Tibial artery (tissue), 4 donors: ENCODE measurements around the gene NBEAL1.
"Not testable (repeated sequence)": the region's sequence is repeated elsewhere in the genome, so short reads cannot be mapped to it uniquely, and the experiment has no call there.

Experiments used
- DNase-seq, 2 donors: peaks; one replicate each; pipeline ENCODE4 v3.0.0-alpha.2; 2019
- H3K27ac ChIP-seq, 2 donors: fragments of 200-600 bp; sonication (generic) in 1 of 2; 1 replicate in 1 of 2; 2 replicates in 1 of 2; pipeline ENCODE4 v1.5.1; 2018 to 2019; ENCODE audit warnings: mild to moderate bottlenecking in 1 of 2
- H3K27me3 ChIP-seq, 2 donors: fragments of 200-600 bp; sonication (generic) in 1 of 2; one replicate each; pipeline versions ENCODE4 v1.5.1 to v1.6.0; 2016 to 2019
- H3K36me3 ChIP-seq, 3 donors: fragments of 200-600 bp; sonication (generic) in 2 of 3; one replicate each; pipeline ENCODE4 v1.5.1; 2016 to 2019; ENCODE audit warnings: mild to moderate bottlenecking in 2 of 3
- H3K4me1 ChIP-seq, 4 donors: fragments of 200-600 bp; sonication (generic) in 2 of 4; 1 replicate in 3 of 4; 2 replicates in 1 of 4; pipeline ENCODE4 v1.5.1; 2016 to 2019
- H3K4me3 ChIP-seq, 2 donors: fragments of 200-600 bp; sonication (generic) in 1 of 2; 1 replicate in 1 of 2; 2 replicates in 1 of 2; pipeline ENCODE4 v1.5.1; 2018 to 2019; ENCODE audit warnings: mild to moderate bottlenecking in 2 of 2
- H3K9me3 ChIP-seq, 3 donors: fragments of 200-600 bp; sonication (generic) in 1 of 3; one replicate each; pipeline ENCODE4 v1.5.1; 2016 to 2019
- intact Hi-C: fragments of 100-400 bp; cut with DNase I; formaldehyde crosslinking; loops from one replicate; pipeline ENCODE4 v1.15.0; 2023; ENCODE audit warnings: low total_unique reads
- TF ChIP-seq, protein P1 (sequence below), 2 experiments: fragments of 200-600 bp in 1 of 2; fragments of 450-650 bp in 1 of 2; IDR thresholded peaks; one replicate each; pipeline ENCODE4 v1.5.1; 2017 to 2019; ENCODE audit warnings: antibody characterized with exemption in 2 of 2, mild to moderate bottlenecking in 1 of 2, moderate library complexity in 1 of 2

Gene NBEAL1

DNA sequence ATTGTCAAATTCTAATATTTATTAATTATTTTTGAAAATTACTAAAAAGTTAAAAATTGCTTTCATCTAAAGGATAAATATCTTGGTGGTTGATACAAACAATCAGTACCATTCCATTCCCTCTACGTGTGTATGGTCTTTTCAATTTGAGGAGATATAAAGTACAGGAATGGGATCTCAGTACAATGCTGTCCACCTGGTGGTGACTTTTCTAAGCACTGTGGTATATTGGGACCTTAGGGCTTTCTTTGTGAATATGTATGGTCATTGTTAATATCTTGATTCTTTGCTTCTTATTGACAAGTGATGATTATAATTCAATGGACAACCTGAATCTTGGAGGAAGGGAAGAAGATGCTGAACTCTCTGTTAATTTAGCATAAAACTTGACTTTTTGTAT lies 83.1 kb downstream of the NBEAL1 start:
- TF ChIP-seq, protein P1, sequence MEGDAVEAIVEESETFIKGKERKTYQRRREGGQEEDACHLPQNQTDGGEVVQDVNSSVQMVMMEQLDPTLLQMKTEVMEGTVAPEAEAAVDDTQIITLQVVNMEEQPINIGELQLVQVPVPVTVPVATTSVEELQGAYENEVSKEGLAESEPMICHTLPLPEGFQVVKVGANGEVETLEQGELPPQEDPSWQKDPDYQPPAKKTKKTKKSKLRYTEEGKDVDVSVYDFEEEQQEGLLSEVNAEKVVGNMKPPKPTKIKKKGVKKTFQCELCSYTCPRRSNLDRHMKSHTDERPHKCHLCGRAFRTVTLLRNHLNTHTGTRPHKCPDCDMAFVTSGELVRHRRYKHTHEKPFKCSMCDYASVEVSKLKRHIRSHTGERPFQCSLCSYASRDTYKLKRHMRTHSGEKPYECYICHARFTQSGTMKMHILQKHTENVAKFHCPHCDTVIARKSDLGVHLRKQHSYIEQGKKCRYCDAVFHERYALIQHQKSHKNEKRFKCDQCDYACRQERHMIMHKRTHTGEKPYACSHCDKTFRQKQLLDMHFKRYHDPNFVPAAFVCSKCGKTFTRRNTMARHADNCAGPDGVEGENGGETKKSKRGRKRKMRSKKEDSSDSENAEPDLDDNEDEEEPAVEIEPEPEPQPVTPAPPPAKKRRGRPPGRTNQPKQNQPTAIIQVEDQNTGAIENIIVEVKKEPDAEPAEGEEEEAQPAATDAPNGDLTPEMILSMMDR (IDR thresholded peaks at IDR 0.05): peak; percentile 19 to 30
- intact Hi-C loops: no loop called here
- H3K9me3 ChIP-seq: no peaks in the 10 kb centered on the region
- H3K4me1 ChIP-seq: no peaks in the 10 kb centered on the region
- H3K36me3 ChIP-seq: peaks cover 23 to 58% (median 57%) of the 10 kb centered on the region in 3 donors
- DNase-seq: no peak
- no peak overlapping the region for H3K4me3 ChIP-seq
- H3K27me3 ChIP-seq: no peaks in the 10 kb centered on the region
- no peak overlapping the region for H3K27ac ChIP-seq

DNA sequence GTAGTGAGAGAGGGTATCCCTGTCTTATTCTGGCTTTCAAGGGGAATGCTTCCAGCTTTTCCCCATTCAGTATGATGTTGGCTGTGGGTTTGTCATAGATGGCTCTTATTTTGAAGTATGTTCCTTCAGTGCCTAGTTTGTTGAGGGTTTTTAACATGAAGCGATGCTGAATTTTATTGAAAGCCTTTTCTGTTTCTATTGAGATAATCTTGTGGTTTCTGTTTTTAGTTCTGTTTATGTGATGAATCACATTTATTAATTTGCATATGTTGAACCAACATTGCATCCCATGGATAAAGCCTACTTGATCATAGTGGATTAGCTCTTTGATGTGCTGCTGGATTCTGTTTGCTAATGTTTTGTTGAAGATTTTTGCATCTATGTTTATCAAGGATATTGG lies 87.7 kb downstream of the NBEAL1 start:
- intact Hi-C loops, H3K27ac ChIP-seq, H3K4me3 ChIP-seq, H3K9me3 ChIP-seq, DNase-seq, H3K4me1 ChIP-seq, H3K27me3 ChIP-seq: not testable (repeated sequence)
- H3K36me3 ChIP-seq: peaks cover 47 to 75% (median 66%) of the 10 kb centered on the region in 3 donors

DNA sequence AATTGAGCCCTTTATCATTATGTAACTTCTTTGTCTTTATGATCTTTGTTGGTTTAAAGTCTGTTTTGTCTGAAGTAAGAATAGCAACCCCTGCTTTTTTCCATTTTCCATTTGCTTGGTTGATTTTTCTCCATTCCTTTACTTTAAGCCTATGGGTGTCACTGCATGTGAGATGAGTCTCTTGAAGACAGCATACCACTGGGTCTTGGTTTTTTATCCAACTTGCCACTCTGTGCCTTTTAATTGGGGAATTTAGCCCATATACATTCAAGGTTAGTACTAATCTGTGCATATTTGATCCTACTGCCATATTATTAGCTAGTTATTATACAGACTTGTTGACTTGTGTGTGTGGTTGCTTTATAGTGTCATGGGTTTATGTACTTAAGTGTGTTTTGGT lies 89.6 kb downstream of the NBEAL1 start:
- TF ChIP-seq, protein P1 (IDR thresholded peaks at IDR 0.05): no peak
- Histone ChIP-seq H3K4me3 (no peak overlapping the region), H3K27ac (no peak overlapping the region), H3K9me3 (peaks cover 0 to 5% (median 0%) of the 10 kb centered on the region in 3 donors), H3K4me1 (no peaks in the 10 kb centered on the region), H3K36me3 (peaks cover 66 to 90% (median 74%) of the 10 kb centered on the region in 3 donors), H3K27me3 (no peaks in the 10 kb centered on the region)
- DNase-seq: no peak
- intact Hi-C loops: no loop called here

DNA sequence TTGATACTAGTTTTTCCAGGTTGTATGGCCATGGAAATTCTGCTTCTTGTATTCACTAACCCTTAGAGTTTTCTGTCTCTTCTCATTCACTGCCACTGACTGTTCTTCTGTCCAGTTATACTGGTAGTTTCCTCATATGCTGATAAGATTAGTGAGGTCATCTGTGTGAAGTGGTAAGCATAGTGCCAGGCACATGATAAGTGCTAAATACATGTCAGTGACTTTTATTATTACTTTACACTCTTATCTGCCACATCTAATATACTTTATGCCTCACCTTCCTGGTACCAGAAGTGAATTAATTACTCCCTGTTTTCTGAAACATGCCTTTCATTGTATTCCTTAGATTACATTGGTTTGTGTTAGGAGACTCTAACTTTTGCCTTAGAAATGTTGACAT lies 91.3 kb downstream of the NBEAL1 start:
- Histone ChIP-seq H3K27ac (no peak overlapping the region), H3K9me3 (peaks cover 0 to 5% (median 0%) of the 10 kb centered on the region in 3 donors), H3K4me3 (no peak overlapping the region), H3K4me1 (no peaks in the 10 kb centered on the region), H3K36me3 (peaks cover 68 to 81% (median 74%) of the 10 kb centered on the region in 3 donors), H3K27me3 (no peaks in the 10 kb centered on the region)
- DNase-seq: no peak
- TF ChIP-seq, protein P1 (IDR thresholded peaks at IDR 0.05): no peak
- intact Hi-C loops: no loop called here

DNA sequence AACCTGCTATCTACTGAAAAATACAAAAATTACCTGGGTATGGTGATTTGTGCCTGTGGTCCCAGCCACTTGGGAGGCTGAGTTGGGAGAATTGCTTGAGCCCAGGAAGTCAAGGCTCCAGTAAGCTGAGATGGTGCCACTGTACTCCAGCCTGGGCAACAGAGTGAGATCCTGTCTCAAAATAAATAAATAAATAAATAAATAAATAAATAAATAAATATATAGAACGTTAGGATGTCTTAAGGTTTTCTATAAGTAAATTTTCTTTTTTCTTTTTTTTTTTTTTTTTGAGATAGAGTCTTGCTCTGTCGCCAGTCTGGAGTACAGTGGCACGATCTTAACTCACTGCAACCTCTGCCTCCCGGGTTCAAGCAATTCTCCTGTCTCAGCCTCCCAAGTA lies 95.8 kb downstream of the NBEAL1 start:
- peaks cover 81 to 87% (median 81%) of the 10 kb centered on the region in 3 donors for H3K36me3 ChIP-seq

DNA sequence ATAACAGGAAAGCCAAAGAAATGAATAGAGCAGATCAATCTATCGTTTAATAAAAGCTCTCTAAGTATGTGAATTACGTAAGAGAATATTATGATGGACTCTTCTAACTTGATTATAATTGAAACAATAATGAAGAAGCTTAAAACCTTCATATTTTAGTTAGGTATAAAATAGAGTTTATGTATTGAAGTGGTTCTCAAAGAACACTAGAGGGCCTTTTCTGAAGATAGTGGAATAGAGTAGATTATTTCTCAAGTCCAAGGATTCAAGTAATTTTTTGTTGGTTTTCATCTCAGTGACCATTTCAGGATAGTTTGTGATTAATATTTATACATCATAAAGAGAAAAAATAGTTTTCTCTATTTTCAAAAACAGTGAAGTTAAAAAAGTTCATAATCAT lies 97.7 kb downstream of the NBEAL1 start:
- DNase-seq: no peak
- Histone ChIP-seq H3K36me3 (peaks cover 90 to 96% (median 91%) of the 10 kb centered on the region in 3 donors), H3K9me3 (no peaks in the 10 kb centered on the region), H3K4me1 (no peaks in the 10 kb centered on the region), H3K4me3 (no peak overlapping the region), H3K27me3 (no peaks in the 10 kb centered on the region), H3K27ac (no peak overlapping the region)
- intact Hi-C loops: no loop called here
- TF ChIP-seq, protein P1 (IDR thresholded peaks at IDR 0.05): no peak

More for the DNA sequence above, 95.8 kb downstream of the NBEAL1 start:
- H3K4me3 ChIP-seq, H3K27me3 ChIP-seq, DNase-seq, H3K4me1 ChIP-seq, intact Hi-C loops, H3K9me3 ChIP-seq, H3K27ac ChIP-seq: not testable (repeated sequence)

DNA sequence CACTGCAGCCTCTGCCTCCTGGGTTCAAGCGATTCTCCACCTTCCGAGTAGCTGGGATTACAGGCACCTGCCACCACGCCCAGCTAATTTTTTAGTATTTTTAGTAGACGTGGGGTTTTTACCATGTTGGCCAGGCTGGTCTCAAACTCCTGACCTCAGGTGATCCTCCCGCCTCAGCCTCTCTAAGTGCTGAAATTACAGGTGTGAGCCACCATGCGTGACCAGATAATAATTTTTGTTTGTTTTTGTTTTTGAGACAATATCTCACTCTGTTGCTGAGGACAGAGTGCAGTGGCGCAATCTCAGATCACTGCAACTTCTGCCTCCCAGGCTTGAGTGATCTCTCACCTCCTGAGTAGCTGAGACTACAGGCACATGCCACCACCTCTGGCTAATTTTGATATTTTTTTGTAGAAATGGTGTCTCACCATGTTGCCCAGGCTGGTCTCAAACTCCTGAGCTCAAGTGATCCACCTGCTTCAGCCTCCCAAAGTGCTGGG lies 100.6 kb downstream of the NBEAL1 start:
- intact Hi-C loops, DNase-seq: not testable (repeated sequence)
- H3K36me3 ChIP-seq: peaks cover 73 to 80% (median 75%) of the 10 kb centered on the region in 3 donors

More for the DNA sequence above, 100.6 kb downstream of the NBEAL1 start:
- not testable (repeated sequence) for H3K27ac ChIP-seq, H3K4me3 ChIP-seq, H3K9me3 ChIP-seq, H3K4me1 ChIP-seq, H3K27me3 ChIP-seq
